ENCODE measurements around the gene FEM1C. TPM values are rescaled to one million over a fixed set of nuclear protein-coding genes. Genes with fewer than 3 reads are reported as not detected.

Gene FEM1C
- total RNA-seq, 2 experiments from 2014 or later, result 16.8 to 17.0 TPM

- no peak for DNase-seq
- ChIA-PET POLR2A (interaction anchor here (1.0 kb wide), 1 partner anchor 15 kb away, joined by 3 read pairs; no protein-coding TSS in a partner anchor), CTCF (interaction anchor here (0.8 kb wide), 1 partner anchor 242 kb away, joined by 3 read pairs; no protein-coding TSS in a partner anchor)
- H3K4me1 Mint-ChIP-seq, result peaks cover 10% of the 10 kb centered on the region
- H3K36me3 Mint-ChIP-seq (ENCODE audit: low read depth), result peaks cover 2% of the 10 kb centered on the region
- H3K27me3 Mint-ChIP-seq, result peaks cover 2% of the 10 kb centered on the region
- peaks cover 2% of the 10 kb centered on the region for H3K9me3 Mint-ChIP-seq
- no peak overlapping the region for H3K27ac Mint-ChIP-seq
- no peak overlapping the region for H3K4me3 Mint-ChIP-seq
Observed at GRCh38 chr5:115551415-115551814, 6.8 kb upstream of the FEM1C start.

- H3K27me3 Mint-ChIP-seq, result peaks cover 2% of the 10 kb centered on the region
- H3K36me3 Mint-ChIP-seq (ENCODE audit: low read depth), result peaks cover 12% of the 10 kb centered on the region
- CTCF ChIA-PET, result no interaction called here
- H3K9me3 Mint-ChIP-seq, result peaks cover 6% of the 10 kb centered on the region
- no peak overlapping the region for H3K27ac Mint-ChIP-seq
- POLR2A ChIA-PET, result no interaction called here
- H3K4me1 Mint-ChIP-seq, result peaks cover 17% of the 10 kb centered on the region
- no peak for DNase-seq
- no peak overlapping the region for H3K4me3 Mint-ChIP-seq
Observed at GRCh38 chr5:115549154-115549553, 4.6 kb upstream of the FEM1C start.

- Mint-ChIP-seq H3K4me3 (no peak overlapping the region), H3K4me1 (peaks cover 17% of the 10 kb centered on the region), H3K9me3 (peaks cover 6% of the 10 kb centered on the region), H3K27ac (no peak overlapping the region), H3K36me3 (ENCODE audit: low read depth) (peaks cover 12% of the 10 kb centered on the region), H3K27me3 (peaks cover 2% of the 10 kb centered on the region)
- CTCF ChIA-PET, result interaction anchor here (0.6 kb wide), 1 partner anchor 26 kb away, joined by 3 read pairs; no protein-coding TSS in a partner anchor
- POLR2A ChIA-PET, result no interaction called here
- DNase-seq, result no peak
Observed at GRCh38 chr5:115548683-115549082, 4.1 kb upstream of the FEM1C start.

- Mint-ChIP-seq H3K9me3 (peaks cover 6% of the 10 kb centered on the region), H3K4me1 (peaks cover 40% of the 10 kb centered on the region), H3K27ac (no peak overlapping the region), H3K27me3 (no peaks in the 10 kb centered on the region), H3K36me3 (ENCODE audit: low read depth) (peaks cover 40% of the 10 kb centered on the region), H3K4me3 (no peak overlapping the region)
- CTCF ChIA-PET, result interaction anchor here (1.0 to 4.3 kb wide), 3 partner anchors 17 to 236 kb away, joined by 4 to 25 read pairs (median 4); no protein-coding TSS in a partner anchor
- POLR2A ChIA-PET, result interaction anchor here (0.9 to 3.6 kb wide), 10 partner anchors 20 to 295 kb away, joined by 3 to 33 read pairs (median 9); partner anchors contain the start of genes AP3S1, ATG12, CCDC112 and TICAM2
- no peak for DNase-seq
Observed at GRCh38 chr5:115545351-115545882, 842 bp upstream of the FEM1C start.

GRCh38 chr5:115544043-115544435 is 536 bp downstream of the FEM1C start:
- H3K27ac Mint-ChIP-seq, result peak overlapping the region; percentile 99
- H3K4me3 Mint-ChIP-seq, result peak overlapping the region; percentile 94
- H3K9me3 Mint-ChIP-seq, result peaks cover 6% of the 10 kb centered on the region
- peaks cover 51% of the 10 kb centered on the region for H3K4me1 Mint-ChIP-seq
- no peaks in the 10 kb centered on the region for H3K27me3 Mint-ChIP-seq
- CTCF ChIA-PET, result interaction anchor here (0.8 to 4.3 kb wide), 5 partner anchors 30 to 236 kb away, joined by 3 to 25 read pairs (median 4); partner anchors contain the start of gene TMED7
- peak; percentile 58 for DNase-seq
- peaks cover 53% of the 10 kb centered on the region for H3K36me3 Mint-ChIP-seq (ENCODE audit: low read depth)
- POLR2A ChIA-PET, result interaction anchor here (0.6 to 3.6 kb wide), 38 partner anchors 9 to 541 kb away, joined by 3 to 33 read pairs (median 5); partner anchors contain the start of genes AP3S1, ATG12, CCDC112 and COMMD10

GRCh38 chr5:115543365-115544042 is 1.1 kb downstream of the FEM1C start:
- DNase-seq, result peak; percentile 62
- Mint-ChIP-seq H3K27ac (peak overlapping the region; percentile 99), H3K4me3 (peak overlapping the region; percentile 94), H3K27me3 (no peaks in the 10 kb centered on the region), H3K36me3 (ENCODE audit: low read depth) (peaks cover 59% of the 10 kb centered on the region), H3K4me1 (peaks cover 55% of the 10 kb centered on the region), H3K9me3 (peaks cover 6% of the 10 kb centered on the region)
- ChIA-PET CTCF (interaction anchor here (0.8 to 4.3 kb wide), 7 partner anchors 9 to 235 kb away, joined by 3 to 25 read pairs (median 3); partner anchors contain the start of gene TMED7), POLR2A (interaction anchor here (0.6 to 3.6 kb wide), 34 partner anchors 9 to 541 kb away, joined by 3 to 33 read pairs (median 5); partner anchors contain the start of genes AP3S1, ATG12, CCDC112 and COMMD10)

GRCh38 chr5:115542651-115543364 is 1.8 kb downstream of the FEM1C start:
- CTCF ChIA-PET, result interaction anchor here (0.6 to 4.3 kb wide), 6 partner anchors 8 to 271 kb away, joined by 3 to 25 read pairs (median 4); no protein-coding TSS in a partner anchor
- Mint-ChIP-seq H3K27me3 (no peaks in the 10 kb centered on the region), H3K36me3 (ENCODE audit: low read depth) (peaks cover 64% of the 10 kb centered on the region), H3K4me1 (peaks cover 60% of the 10 kb centered on the region), H3K27ac (peak overlapping the region; percentile 99), H3K4me3 (peak overlapping the region; percentile 94), H3K9me3 (peaks cover 6% of the 10 kb centered on the region)
- no peak for DNase-seq
- POLR2A ChIA-PET, result interaction anchor here (0.7 to 3.6 kb wide), 19 partner anchors 8 to 301 kb away, joined by 3 to 33 read pairs (median 9); partner anchors contain the start of genes AP3S1, ATG12, CCDC112 and PGGT1B

- peaks cover 67% of the 10 kb centered on the region for H3K36me3 Mint-ChIP-seq (ENCODE audit: low read depth)
- H3K9me3 Mint-ChIP-seq, result peaks cover 6% of the 10 kb centered on the region
- H3K4me3 Mint-ChIP-seq, result peak overlapping the region; percentile 94
- no peak overlapping the region for H3K27ac Mint-ChIP-seq
- DNase-seq, result no peak
- H3K27me3 Mint-ChIP-seq, result no peaks in the 10 kb centered on the region
- ChIA-PET POLR2A (interaction anchor here (1.5 to 3.6 kb wide), 2 partner anchors 19 to 299 kb away, joined by 4 to 20 read pairs; partner anchors contain the start of genes AP3S1 and ATG12), CTCF (interaction anchor here (0.6 to 4.3 kb wide), 4 partner anchors 7 to 271 kb away, joined by 3 to 25 read pairs (median 4); no protein-coding TSS in a partner anchor)
- peaks cover 63% of the 10 kb centered on the region for H3K4me1 Mint-ChIP-seq
Observed at GRCh38 chr5:115542086-115542485, 2.5 kb downstream of the FEM1C start.

GRCh38 chr5:115541611-115542010 is 3.0 kb downstream of the FEM1C start:
- Mint-ChIP-seq H3K36me3 (ENCODE audit: low read depth) (peaks cover 70% of the 10 kb centered on the region), H3K9me3 (peaks cover 4% of the 10 kb centered on the region), H3K27ac (no peak overlapping the region), H3K4me3 (peak overlapping the region; percentile 94), H3K4me1 (peaks cover 68% of the 10 kb centered on the region), H3K27me3 (no peaks in the 10 kb centered on the region)
- no peak for DNase-seq
- ChIA-PET CTCF (no interaction called here), POLR2A (interaction anchor here (1.5 kb wide), 1 partner anchor 19 kb away, joined by 4 read pairs; no protein-coding TSS in a partner anchor)

GRCh38 chr5:115535479-115536035 is 9.0 kb downstream of the FEM1C start:
- H3K27me3 Mint-ChIP-seq, result no peaks in the 10 kb centered on the region
- H3K9me3 Mint-ChIP-seq, result no peaks in the 10 kb centered on the region
- H3K4me1 Mint-ChIP-seq, result peaks cover 60% of the 10 kb centered on the region
- H3K36me3 Mint-ChIP-seq (ENCODE audit: low read depth), result peaks cover 75% of the 10 kb centered on the region
- no peak overlapping the region for H3K27ac Mint-ChIP-seq
- H3K4me3 Mint-ChIP-seq, result no peak overlapping the region
- no peak for DNase-seq
- ChIA-PET POLR2A (interaction anchor here (1.3 to 2.3 kb wide), 2 partner anchors 8 to 9 kb away, joined by 3 to 14 read pairs; partner anchors contain the start of gene FEM1C), CTCF (no interaction called here)

GRCh38 chr5:115532517-115532916 is 12.1 kb downstream of the FEM1C start:
- Mint-ChIP-seq H3K36me3 (ENCODE audit: low read depth) (peaks cover 62% of the 10 kb centered on the region), H3K27ac (no peak overlapping the region), H3K4me1 (peaks cover 42% of the 10 kb centered on the region), H3K4me3 (no peak overlapping the region), H3K9me3 (no peaks in the 10 kb centered on the region), H3K27me3 (no peaks in the 10 kb centered on the region)
- ChIA-PET CTCF (no interaction called here), POLR2A (interaction anchor here (1.3 kb wide), 1 partner anchor 11 kb away, joined by 4 read pairs; no protein-coding TSS in a partner anchor)
- DNase-seq, result no peak

GRCh38 chr5:115531787-115532367 is 12.7 kb downstream of the FEM1C start:
- Mint-ChIP-seq H3K36me3 (ENCODE audit: low read depth) (peaks cover 57% of the 10 kb centered on the region), H3K9me3 (no peaks in the 10 kb centered on the region), H3K4me3 (no peak overlapping the region), H3K27me3 (no peaks in the 10 kb centered on the region), H3K4me1 (peaks cover 36% of the 10 kb centered on the region), H3K27ac (no peak overlapping the region)
- POLR2A ChIA-PET, result interaction anchor here (1.3 kb wide), 1 partner anchor 12 kb away, joined by 4 read pairs; no protein-coding TSS in a partner anchor
- CTCF ChIA-PET, result interaction anchor here (1.8 kb wide), 1 partner anchor 43 kb away, joined by 5 read pairs; no protein-coding TSS in a partner anchor
- no peak for DNase-seq
